ENCODE results near the gene ZNF668. TPM values are rescaled to one million over a fixed set of nuclear protein-coding genes. Genes with fewer than 3 reads are reported as not detected.

ZNF668 gene
- total and polyA plus RNA-seq, 2 of the 13 experiments (the other 11 are each of a cell fraction or from before 2014, with no cell fraction given), result 3.8 to 9.8 TPM

DNA sequence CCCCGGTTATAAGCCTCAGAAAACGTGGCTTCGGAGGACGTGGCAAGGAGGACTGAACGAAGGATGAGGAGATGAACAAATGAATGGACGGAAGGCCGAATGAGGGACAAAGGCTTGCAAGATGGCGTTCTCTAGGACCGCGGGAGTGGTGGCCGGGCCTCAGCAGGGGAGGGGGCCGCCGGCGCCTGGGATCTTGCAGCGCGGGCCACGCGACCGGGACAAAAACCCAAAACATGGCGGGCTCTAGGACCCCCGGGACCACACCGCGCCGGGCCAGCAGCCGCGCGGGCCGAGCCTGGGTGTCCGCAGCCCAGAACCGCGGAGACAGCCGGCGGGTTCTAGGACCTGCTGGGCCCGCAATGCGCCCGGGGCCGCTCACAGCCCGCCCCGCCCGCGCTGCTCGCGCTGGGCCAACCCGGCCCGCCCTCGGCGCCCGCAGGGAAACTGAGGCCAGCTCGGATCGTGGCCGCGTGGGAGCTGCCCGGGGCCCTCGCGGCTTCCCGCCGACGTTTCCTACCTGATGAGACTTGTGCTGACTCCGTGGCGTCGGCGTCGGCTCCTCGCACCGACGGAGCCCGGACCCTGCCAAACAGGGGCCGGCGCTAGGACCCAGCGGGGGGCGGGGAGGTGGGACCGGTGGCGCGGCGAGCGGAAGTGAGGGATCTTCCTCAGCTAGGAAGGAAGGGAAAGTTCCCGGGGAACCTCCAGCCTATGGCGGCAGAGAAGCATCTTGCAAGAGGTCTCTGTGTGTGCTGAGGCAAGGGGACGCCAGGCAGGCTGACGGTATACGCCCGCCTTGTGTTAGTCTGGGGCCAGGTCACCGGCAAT lies 684 bp downstream of the ZNF668 start (continued):
- TF ChIP-seq, protein P1, sequence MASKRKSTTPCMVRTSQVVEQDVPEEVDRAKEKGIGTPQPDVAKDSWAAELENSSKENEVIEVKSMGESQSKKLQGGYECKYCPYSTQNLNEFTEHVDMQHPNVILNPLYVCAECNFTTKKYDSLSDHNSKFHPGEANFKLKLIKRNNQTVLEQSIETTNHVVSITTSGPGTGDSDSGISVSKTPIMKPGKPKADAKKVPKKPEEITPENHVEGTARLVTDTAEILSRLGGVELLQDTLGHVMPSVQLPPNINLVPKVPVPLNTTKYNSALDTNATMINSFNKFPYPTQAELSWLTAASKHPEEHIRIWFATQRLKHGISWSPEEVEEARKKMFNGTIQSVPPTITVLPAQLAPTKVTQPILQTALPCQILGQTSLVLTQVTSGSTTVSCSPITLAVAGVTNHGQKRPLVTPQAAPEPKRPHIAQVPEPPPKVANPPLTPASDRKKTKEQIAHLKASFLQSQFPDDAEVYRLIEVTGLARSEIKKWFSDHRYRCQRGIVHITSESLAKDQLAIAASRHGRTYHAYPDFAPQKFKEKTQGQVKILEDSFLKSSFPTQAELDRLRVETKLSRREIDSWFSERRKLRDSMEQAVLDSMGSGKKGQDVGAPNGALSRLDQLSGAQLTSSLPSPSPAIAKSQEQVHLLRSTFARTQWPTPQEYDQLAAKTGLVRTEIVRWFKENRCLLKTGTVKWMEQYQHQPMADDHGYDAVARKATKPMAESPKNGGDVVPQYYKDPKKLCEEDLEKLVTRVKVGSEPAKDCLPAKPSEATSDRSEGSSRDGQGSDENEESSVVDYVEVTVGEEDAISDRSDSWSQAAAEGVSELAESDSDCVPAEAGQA (IDR thresholded peaks at IDR 0.05; ENCODE audit: low read depth), result peak; percentile 60; the same call in 1 of the 2 replicates
- TF ChIP-seq, protein P1 (CRISPR knock-in tag; IDR thresholded peaks at IDR 0.05; ENCODE audit: borderline replicate concordance), result peak; percentile 80
- TF ChIP-seq PHB2 (IDR thresholded peaks at IDR 0.05; ENCODE audit: partially characterized antibody), result no peak
- TF ChIP-seq, protein P2, sequence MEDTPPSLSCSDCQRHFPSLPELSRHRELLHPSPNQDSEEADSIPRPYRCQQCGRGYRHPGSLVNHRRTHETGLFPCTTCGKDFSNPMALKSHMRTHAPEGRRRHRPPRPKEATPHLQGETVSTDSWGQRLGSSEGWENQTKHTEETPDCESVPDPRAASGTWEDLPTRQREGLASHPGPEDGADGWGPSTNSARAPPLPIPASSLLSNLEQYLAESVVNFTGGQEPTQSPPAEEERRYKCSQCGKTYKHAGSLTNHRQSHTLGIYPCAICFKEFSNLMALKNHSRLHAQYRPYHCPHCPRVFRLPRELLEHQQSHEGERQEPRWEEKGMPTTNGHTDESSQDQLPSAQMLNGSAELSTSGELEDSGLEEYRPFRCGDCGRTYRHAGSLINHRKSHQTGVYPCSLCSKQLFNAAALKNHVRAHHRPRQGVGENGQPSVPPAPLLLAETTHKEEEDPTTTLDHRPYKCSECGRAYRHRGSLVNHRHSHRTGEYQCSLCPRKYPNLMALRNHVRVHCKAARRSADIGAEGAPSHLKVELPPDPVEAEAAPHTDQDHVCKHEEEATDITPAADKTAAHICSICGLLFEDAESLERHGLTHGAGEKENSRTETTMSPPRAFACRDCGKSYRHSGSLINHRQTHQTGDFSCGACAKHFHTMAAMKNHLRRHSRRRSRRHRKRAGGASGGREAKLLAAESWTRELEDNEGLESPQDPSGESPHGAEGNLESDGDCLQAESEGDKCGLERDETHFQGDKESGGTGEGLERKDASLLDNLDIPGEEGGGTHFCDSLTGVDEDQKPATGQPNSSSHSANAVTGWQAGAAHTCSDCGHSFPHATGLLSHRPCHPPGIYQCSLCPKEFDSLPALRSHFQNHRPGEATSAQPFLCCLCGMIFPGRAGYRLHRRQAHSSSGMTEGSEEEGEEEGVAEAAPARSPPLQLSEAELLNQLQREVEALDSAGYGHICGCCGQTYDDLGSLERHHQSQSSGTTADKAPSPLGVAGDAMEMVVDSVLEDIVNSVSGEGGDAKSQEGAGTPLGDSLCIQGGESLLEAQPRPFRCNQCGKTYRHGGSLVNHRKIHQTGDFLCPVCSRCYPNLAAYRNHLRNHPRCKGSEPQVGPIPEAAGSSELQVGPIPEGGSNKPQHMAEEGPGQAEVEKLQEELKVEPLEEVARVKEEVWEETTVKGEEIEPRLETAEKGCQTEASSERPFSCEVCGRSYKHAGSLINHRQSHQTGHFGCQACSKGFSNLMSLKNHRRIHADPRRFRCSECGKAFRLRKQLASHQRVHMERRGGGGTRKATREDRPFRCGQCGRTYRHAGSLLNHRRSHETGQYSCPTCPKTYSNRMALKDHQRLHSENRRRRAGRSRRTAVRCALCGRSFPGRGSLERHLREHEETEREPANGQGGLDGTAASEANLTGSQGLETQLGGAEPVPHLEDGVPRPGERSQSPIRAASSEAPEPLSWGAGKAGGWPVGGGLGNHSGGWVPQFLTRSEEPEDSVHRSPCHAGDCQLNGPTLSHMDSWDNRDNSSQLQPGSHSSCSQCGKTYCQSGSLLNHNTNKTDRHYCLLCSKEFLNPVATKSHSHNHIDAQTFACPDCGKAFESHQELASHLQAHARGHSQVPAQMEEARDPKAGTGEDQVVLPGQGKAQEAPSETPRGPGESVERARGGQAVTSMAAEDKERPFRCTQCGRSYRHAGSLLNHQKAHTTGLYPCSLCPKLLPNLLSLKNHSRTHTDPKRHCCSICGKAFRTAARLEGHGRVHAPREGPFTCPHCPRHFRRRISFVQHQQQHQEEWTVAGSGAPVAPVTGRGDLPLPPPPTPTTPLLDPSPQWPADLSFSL (CRISPR knock-in tag; IDR thresholded peaks at IDR 0.05), result no peak
- TF ChIP-seq NPAS2 (CRISPR knock-in tag; IDR thresholded peaks at IDR 0.05; ENCODE audit: borderline replicate concordance), result no peak
- TF ChIP-seq ETV6 (CRISPR knock-in tag; conservative IDR thresholded peaks at IDR 0.05), result no peak; the same call in none of the 2 replicates
- TF ChIP-seq HHEX (CRISPR knock-in tag; IDR thresholded peaks at IDR 0.05), result 0 out of 2 replicates have a peak, but pooled peaks have one; percentile 36
- TF ChIP-seq ISL2 (CRISPR knock-in tag; IDR thresholded peaks at IDR 0.05), result peak; percentile 80
- TF ChIP-seq, protein P3, sequence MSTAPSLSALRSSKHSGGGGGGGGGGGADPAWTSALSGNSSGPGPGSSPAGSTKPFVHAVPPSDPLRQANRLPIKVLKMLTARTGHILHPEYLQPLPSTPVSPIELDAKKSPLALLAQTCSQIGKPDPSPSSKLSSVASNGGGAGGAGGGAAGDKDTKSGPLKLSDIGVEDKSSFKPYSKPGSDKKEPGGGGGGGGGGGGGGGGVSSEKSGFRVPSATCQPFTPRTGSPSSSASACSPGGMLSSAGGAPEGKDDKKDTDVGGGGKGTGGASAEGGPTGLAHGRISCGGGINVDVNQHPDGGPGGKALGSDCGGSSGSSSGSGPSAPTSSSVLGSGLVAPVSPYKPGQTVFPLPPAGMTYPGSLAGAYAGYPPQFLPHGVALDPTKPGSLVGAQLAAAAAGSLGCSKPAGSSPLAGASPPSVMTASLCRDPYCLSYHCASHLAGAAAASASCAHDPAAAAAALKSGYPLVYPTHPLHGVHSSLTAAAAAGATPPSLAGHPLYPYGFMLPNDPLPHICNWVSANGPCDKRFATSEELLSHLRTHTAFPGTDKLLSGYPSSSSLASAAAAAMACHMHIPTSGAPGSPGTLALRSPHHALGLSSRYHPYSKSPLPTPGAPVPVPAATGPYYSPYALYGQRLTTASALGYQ (CRISPR knock-in tag; IDR thresholded peaks at IDR 0.05), result peak; percentile 83; the same call in 1 of the 2 replicates
- no peak for TF ChIP-seq TP53 (CRISPR knock-in tag; conservative IDR thresholded peaks at IDR 0.05)
- TF ChIP-seq HES4 (CRISPR knock-in tag; IDR thresholded peaks at IDR 0.05; ENCODE audit: borderline replicate concordance), result peak; percentile 44; the same call in 1 of the 2 replicates
- TF ChIP-seq PITX1 (CRISPR knock-in tag; IDR thresholded peaks at IDR 0.05), result no peak
- no peak for TF ChIP-seq TCF7 (IDR thresholded peaks at IDR 0.05; ENCODE audit: low read depth)
- no peak for TF ChIP-seq ATF7 (IDR thresholded peaks at IDR 0.05)
- no peak for TF ChIP-seq ATF7 (CRISPR knock-in tag; IDR thresholded peaks at IDR 0.05)
- no peak for TF ChIP-seq MYNN (CRISPR knock-in tag; IDR thresholded peaks at IDR 0.05; ENCODE audit: low read depth)

Data from HepG2 (cell line).